HG03469 (cell line): ENCODE results near the gene ELFN1.

Source experiments
- ATAC-seq: cut with Tn5 transposase; IDR thresholded peaks from one replicate; pipeline ENCODE4 v1.9.1; 2021; ENCODE audit warnings: mild to moderate bottlenecking, moderate library complexity, moderate number of reproducible peaks; ENCODE audit not compliant: unreplicated experiment

The ELFN1 gene

GRCh38 chr7:1663223-1663622 lies 6.9 kb upstream of the ELFN1 start:
- ATAC-seq = no peak

- no peak for ATAC-seq
Measured at GRCh38 chr7:1663857-1664651, 6.0 kb upstream of the ELFN1 start.

GRCh38 chr7:1664711-1665548 lies 5.1 kb upstream of the ELFN1 start:
- ATAC-seq = no peak

- no peak for ATAC-seq
Measured at GRCh38 chr7:1665549-1666316, 4.3 kb upstream of the ELFN1 start.

- no peak for ATAC-seq
Measured at GRCh38 chr7:1666317-1666822, 3.7 kb upstream of the ELFN1 start.

GRCh38 chr7:1666823-1667565 lies 3.1 kb upstream of the ELFN1 start:
- ATAC-seq = no peak

GRCh38 chr7:1667566-1668395 lies 2.3 kb upstream of the ELFN1 start:
- ATAC-seq = no peak

GRCh38 chr7:1668396-1669063 lies 1.5 kb upstream of the ELFN1 start:
- no peak for ATAC-seq

GRCh38 chr7:1669064-1669951 lies 769 bp upstream of the ELFN1 start:
- ATAC-seq = no peak

GRCh38 chr7:1670894-1671593 lies 967 bp downstream of the ELFN1 start:
- no peak for ATAC-seq

- no peak for ATAC-seq
Measured at GRCh38 chr7:1671594-1672451, 1.7 kb downstream of the ELFN1 start.

- ATAC-seq = no peak
Measured at GRCh38 chr7:1672851-1673486, 2.9 kb downstream of the ELFN1 start.

- no peak for ATAC-seq
Measured at GRCh38 chr7:1673581-1674118, 3.6 kb downstream of the ELFN1 start.

GRCh38 chr7:1674161-1675035 lies 4.3 kb downstream of the ELFN1 start:
- no peak for ATAC-seq
